ENCODE results near the gene CEMIP.

CEMIP gene

GRCh38 chr15:80836223-80836622 lies 57.1 kb downstream of the CEMIP start:
- H3K27me3 ChIP-seq (ENCODE audit: insufficient read depth, low read length, poor library complexity, severe bottlenecking) = no peaks in the 10 kb centered on the region
- no peaks in the 10 kb centered on the region for H3F3A ChIP-seq (ENCODE audit: low read depth)
- H3K4me2 ChIP-seq (ENCODE audit: low read depth, low read length, poor library complexity, severe bottlenecking) = no peak overlapping the region
- no peaks in the 10 kb centered on the region for H3K9me2 ChIP-seq (replicated peaks; ENCODE audit: low read depth, low read length)
- no peaks in the 10 kb centered on the region for H3K4me1 ChIP-seq (ENCODE audit: insufficient read depth, low read length, poor library complexity, severe bottlenecking)
- H3K4me3 ChIP-seq (ENCODE audit: low read length, poor library complexity, severe bottlenecking) = no peak overlapping the region
- no peak overlapping the region for H2AFZ ChIP-seq (ENCODE audit: low read length)
- no peaks in the 10 kb centered on the region for H3K36me3 ChIP-seq (ENCODE audit: insufficient read depth, low read length)
- TF ChIP-seq EZH2phosphoT487 (IDR thresholded peaks at IDR 0.05; ENCODE audit: borderline replicate concordance) (no peak), CTCF (conservative IDR thresholded peaks at IDR 0.05; ENCODE audit: low read length) (no peak)
- H3K9me3 ChIP-seq (ENCODE audit: insufficient read depth, low read depth, low read length) = no peaks in the 10 kb centered on the region
- no peaks in the 10 kb centered on the region for H4K20me1 ChIP-seq (ENCODE audit: insufficient read depth, low read length, poor library complexity, severe bottlenecking)
- H3K79me2 ChIP-seq (ENCODE audit: insufficient read depth, low read length) = no peaks in the 10 kb centered on the region
- H3K9ac ChIP-seq (ENCODE audit: low read depth, low read length, poor library complexity, severe bottlenecking) = no peak overlapping the region

- Histone ChIP-seq H3K9me3 (ENCODE audit: insufficient read depth, low read depth, low read length) (no peaks in the 10 kb centered on the region), H3K4me3 (ENCODE audit: low read length, poor library complexity, severe bottlenecking) (no peak overlapping the region), H3K4me1 (ENCODE audit: insufficient read depth, low read length, poor library complexity, severe bottlenecking) (no peaks in the 10 kb centered on the region), H3K4me2 (ENCODE audit: low read depth, low read length, poor library complexity, severe bottlenecking) (no peak overlapping the region), H2AFZ (ENCODE audit: low read length) (no peak overlapping the region), H3K36me3 (ENCODE audit: insufficient read depth, low read length) (no peaks in the 10 kb centered on the region), H4K20me1 (ENCODE audit: insufficient read depth, low read length, poor library complexity, severe bottlenecking) (no peaks in the 10 kb centered on the region), H3K27me3 (ENCODE audit: insufficient read depth, low read length, poor library complexity, severe bottlenecking) (no peaks in the 10 kb centered on the region), H3K9me2 (replicated peaks; ENCODE audit: low read depth, low read length) (no peaks in the 10 kb centered on the region), H3K9ac (ENCODE audit: low read depth, low read length, poor library complexity, severe bottlenecking) (no peak overlapping the region), H3K79me2 (ENCODE audit: insufficient read depth, low read length) (no peaks in the 10 kb centered on the region), H3F3A (ENCODE audit: low read depth) (no peaks in the 10 kb centered on the region)
- TF ChIP-seq EZH2phosphoT487 (IDR thresholded peaks at IDR 0.05; ENCODE audit: borderline replicate concordance) (no peak), CTCF (conservative IDR thresholded peaks at IDR 0.05; ENCODE audit: low read length) (no peak)
Observed at GRCh38 chr15:80837006-80837405, 57.8 kb downstream of the CEMIP start.

- no peaks in the 10 kb centered on the region for H3K4me1 ChIP-seq (ENCODE audit: insufficient read depth, low read length, poor library complexity, severe bottlenecking)
- no peaks in the 10 kb centered on the region for H4K20me1 ChIP-seq (ENCODE audit: insufficient read depth, low read length, poor library complexity, severe bottlenecking)
- no peaks in the 10 kb centered on the region for H3K9me3 ChIP-seq (ENCODE audit: insufficient read depth, low read depth, low read length)
- no peak overlapping the region for H3K4me2 ChIP-seq (ENCODE audit: low read depth, low read length, poor library complexity, severe bottlenecking)
- H3K36me3 ChIP-seq (ENCODE audit: insufficient read depth, low read length) = no peaks in the 10 kb centered on the region
- H3K9me2 ChIP-seq (replicated peaks; ENCODE audit: low read depth, low read length) = no peaks in the 10 kb centered on the region
- H3K4me3 ChIP-seq (ENCODE audit: low read length, poor library complexity, severe bottlenecking) = no peak overlapping the region
- no peak overlapping the region for H2AFZ ChIP-seq (ENCODE audit: low read length)
- no peaks in the 10 kb centered on the region for H3K79me2 ChIP-seq (ENCODE audit: insufficient read depth, low read length)
- TF ChIP-seq CTCF (conservative IDR thresholded peaks at IDR 0.05; ENCODE audit: low read length) = no peak
- TF ChIP-seq EZH2phosphoT487 (IDR thresholded peaks at IDR 0.05; ENCODE audit: borderline replicate concordance) = no peak
- no peaks in the 10 kb centered on the region for H3K27me3 ChIP-seq (ENCODE audit: insufficient read depth, low read length, poor library complexity, severe bottlenecking)
- H3K9ac ChIP-seq (ENCODE audit: low read depth, low read length, poor library complexity, severe bottlenecking) = no peak overlapping the region
- H3F3A ChIP-seq (ENCODE audit: low read depth) = no peaks in the 10 kb centered on the region
Observed at GRCh38 chr15:80838012-80838411, 58.8 kb downstream of the CEMIP start.

Data from Loucy (cell line).